ENCODE measurements around the gene CCDC178. TPM values are rescaled to one million over a fixed set of nuclear protein-coding genes. Genes with fewer than 3 reads are reported as not detected.

Gene CCDC178
- total RNA-seq, 4 donors from 2014 or later, result 0.39 to 1.4 TPM; not detected in 2

DNA sequence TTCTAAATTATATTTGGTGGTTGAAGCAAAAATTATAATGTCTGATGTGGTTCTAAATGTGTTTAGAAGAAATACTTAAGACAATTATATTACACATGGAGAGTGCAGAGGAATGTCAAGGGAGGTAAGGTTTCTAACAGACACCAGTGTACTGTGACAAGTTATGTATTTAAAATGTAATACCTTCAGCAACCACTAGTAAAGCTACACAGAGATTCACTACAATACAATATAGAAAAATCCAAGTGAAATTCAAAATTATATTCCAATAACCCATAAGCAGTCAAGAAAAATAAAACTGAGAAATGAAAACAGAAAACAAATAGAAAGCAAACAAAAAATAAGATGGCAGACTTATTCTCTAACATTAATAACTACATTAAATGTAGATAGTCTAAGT, 418.2 kb downstream of the CCDC178 start:
- TF ChIP-seq POLR2A (IDR thresholded peaks at IDR 0.05), result no peak
- TF ChIP-seq, protein P1, sequence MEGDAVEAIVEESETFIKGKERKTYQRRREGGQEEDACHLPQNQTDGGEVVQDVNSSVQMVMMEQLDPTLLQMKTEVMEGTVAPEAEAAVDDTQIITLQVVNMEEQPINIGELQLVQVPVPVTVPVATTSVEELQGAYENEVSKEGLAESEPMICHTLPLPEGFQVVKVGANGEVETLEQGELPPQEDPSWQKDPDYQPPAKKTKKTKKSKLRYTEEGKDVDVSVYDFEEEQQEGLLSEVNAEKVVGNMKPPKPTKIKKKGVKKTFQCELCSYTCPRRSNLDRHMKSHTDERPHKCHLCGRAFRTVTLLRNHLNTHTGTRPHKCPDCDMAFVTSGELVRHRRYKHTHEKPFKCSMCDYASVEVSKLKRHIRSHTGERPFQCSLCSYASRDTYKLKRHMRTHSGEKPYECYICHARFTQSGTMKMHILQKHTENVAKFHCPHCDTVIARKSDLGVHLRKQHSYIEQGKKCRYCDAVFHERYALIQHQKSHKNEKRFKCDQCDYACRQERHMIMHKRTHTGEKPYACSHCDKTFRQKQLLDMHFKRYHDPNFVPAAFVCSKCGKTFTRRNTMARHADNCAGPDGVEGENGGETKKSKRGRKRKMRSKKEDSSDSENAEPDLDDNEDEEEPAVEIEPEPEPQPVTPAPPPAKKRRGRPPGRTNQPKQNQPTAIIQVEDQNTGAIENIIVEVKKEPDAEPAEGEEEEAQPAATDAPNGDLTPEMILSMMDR (IDR thresholded peaks at IDR 0.05), result no peak
- DNase-seq (ENCODE audit: low spot score in 2 of 2), result no peak
- H3K4me3 ChIP-seq (ENCODE audit: low read depth, poor library complexity, severe bottlenecking), result no peak overlapping the region
- intact Hi-C loops (cut with DNase I; ENCODE audit: low total_unique reads), result no loop called here

DNA sequence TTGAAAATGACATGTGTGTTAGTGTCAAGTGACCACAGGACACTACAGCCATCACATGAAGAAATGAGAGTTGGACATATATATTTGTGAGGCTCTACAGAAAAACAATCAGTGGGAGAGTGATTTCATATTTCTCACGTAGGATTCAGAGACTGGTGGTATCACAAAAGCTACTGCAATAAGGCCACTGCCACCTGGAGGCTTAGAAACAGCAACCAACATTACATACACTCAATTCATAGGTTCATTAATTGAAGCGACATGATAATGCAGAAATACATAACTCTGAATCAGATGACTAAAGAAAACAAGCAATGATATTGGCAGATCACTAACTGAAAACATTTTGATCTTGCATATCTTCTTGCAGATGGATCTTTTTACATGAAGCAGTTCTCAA, 419.6 kb downstream of the CCDC178 start:
- 59 to 67% methylated on average over 2 of the region's 2 CpGs for WGBS, 2 donors
- DNase-seq (ENCODE audit: low spot score in 2 of 2), result no peak
- H3K4me3 ChIP-seq (ENCODE audit: low read depth, poor library complexity, severe bottlenecking), result no peak overlapping the region
- no peak for TF ChIP-seq POLR2A (IDR thresholded peaks at IDR 0.05)
- TF ChIP-seq, protein P1 (IDR thresholded peaks at IDR 0.05), result no peak
- intact Hi-C loops (cut with DNase I; ENCODE audit: low total_unique reads), result no loop called here

DNA sequence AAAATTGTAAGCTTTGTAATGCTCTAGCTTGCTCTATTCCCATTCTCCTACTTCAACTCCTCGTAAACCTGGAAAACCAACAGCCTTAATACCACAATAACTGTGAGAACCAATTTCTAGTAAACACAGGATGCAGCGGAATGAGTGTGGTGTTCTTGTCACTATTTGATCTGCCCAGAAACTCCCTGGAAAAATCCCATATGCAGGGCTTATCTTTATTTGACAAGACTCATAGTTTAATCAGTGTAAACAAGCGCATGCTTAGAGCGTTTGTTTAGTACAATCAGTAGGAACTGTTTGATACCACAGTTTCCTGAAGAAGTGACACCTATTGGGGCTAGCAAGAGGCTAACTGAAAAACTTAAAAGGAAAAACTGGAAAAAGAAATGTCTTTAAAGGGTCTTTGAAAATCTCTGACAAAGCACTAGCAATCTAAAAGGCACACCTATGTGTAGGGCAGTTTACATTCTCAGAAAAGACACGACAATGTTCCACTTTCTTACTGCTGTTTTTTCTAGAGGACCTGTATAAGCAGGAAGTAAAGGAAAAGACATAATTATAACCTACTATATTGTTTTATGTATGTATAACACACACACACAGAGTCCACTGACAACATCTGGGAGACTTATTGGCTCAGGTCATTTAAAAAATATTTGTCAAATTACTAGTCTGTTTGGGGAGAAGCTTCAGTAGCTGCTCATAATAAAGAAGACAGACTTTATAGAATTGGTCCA, 426.3 kb downstream of the CCDC178 start:
- TF ChIP-seq POLR2A (IDR thresholded peaks at IDR 0.05), result no peak
- TF ChIP-seq, protein P1 (IDR thresholded peaks at IDR 0.05), result no peak
- intact Hi-C loops (cut with DNase I; ENCODE audit: low total_unique reads), result no loop called here
- DNase-seq (ENCODE audit: low spot score in 2 of 2), result no peak
- no peak overlapping the region for H3K4me3 ChIP-seq (ENCODE audit: low read depth, poor library complexity, severe bottlenecking)
- 79 to 82% methylated on average over 5 of the region's 5 CpGs for WGBS, 2 donors

DNA sequence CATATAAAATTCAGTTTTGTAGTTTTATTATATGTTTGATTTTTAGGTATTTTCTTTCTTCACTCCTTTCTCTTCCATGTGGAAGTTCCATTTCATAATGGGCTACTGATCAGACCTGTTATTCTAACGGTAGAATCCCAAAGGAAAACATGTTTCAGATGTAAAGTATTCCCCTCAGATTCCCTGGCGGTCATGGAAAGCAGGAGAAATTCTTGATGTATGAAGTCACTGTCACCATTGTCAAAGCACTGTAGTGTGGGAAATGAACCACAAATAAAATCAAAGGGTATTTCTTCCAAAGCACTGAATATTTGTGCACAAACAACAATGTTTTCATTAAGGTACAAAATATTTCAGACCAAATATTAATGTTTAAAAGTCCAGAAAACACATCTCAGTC, 430.4 kb downstream of the CCDC178 start:
- no peak for DNase-seq (ENCODE audit: low spot score in 2 of 2)
- TF ChIP-seq, protein P1 (IDR thresholded peaks at IDR 0.05), result no peak
- no peak for TF ChIP-seq POLR2A (IDR thresholded peaks at IDR 0.05)
- intact Hi-C loops (cut with DNase I; ENCODE audit: low total_unique reads), result no loop called here
- no peak overlapping the region for H3K4me3 ChIP-seq (ENCODE audit: low read depth, poor library complexity, severe bottlenecking)
- 13 to 17% methylated on average over 2 of the region's 2 CpGs for WGBS, 2 donors

DNA sequence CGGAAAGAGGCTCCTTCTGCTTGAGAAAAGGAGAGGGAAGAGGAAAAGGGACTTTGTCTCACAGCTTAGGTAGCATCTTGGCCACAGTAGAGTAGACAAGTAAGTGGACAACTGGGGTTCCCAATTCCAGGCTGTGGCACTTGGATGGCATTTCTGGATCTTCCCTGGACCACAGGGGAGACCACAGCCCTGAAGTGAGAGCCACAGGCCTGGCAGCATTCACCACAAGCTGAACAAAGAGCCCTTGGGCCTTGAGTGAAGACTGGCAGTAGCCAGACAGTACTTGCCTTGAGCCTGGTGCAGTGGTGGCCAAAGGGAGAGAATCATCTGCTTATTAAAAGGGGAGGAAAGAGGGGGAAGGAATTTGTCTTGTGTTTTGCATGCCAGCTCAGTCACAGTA, 441.6 kb downstream of the CCDC178 start:
- no peak for DNase-seq (ENCODE audit: low spot score in 2 of 2)
- intact Hi-C loops (cut with DNase I; ENCODE audit: low total_unique reads), result no loop called here
- no peak overlapping the region for H3K4me3 ChIP-seq (ENCODE audit: low read depth, poor library complexity, severe bottlenecking)
- TF ChIP-seq POLR2A (IDR thresholded peaks at IDR 0.05), result no peak
- TF ChIP-seq, protein P1 (IDR thresholded peaks at IDR 0.05), result no peak
- WGBS, 2 donors, result 93% methylated on average over 1 of the region's 1 CpG

DNA sequence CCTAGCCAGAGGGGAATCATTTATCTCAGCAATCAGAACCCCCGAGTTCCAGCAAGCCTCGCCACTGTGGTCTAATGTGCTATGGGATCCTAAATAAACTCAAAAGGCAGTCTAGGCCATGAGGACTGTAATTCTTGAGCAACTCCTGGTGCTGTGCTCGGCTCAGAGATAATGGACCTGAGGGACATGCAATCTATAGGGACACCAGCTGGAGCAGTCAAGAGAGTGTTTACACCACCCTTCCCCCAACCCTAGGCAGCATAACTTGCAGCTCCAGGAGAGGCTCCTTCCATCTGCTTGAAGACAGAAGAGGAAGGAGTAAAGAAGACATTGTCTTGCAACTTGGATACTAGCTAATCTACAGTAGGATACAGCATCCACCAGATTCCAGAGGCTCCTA, 442.2 kb downstream of the CCDC178 start:
- 74 to 80% methylated on average over 3 of the region's 3 CpGs for WGBS, 2 donors
- no peak for DNase-seq (ENCODE audit: low spot score in 2 of 2)
- TF ChIP-seq, protein P1 (IDR thresholded peaks at IDR 0.05), result no peak
- no peak for TF ChIP-seq POLR2A (IDR thresholded peaks at IDR 0.05)
- no peak overlapping the region for H3K4me3 ChIP-seq (ENCODE audit: low read depth, poor library complexity, severe bottlenecking)
- intact Hi-C loops (cut with DNase I; ENCODE audit: low total_unique reads), result no loop called here

Data from lower leg skin (tissue), 4 donors.